Body of pancreas (tissue), 4 donors: ENCODE results near the gene RIMKLA. TPM values are rescaled to one million over a fixed set of nuclear protein-coding genes. Genes with fewer than 3 reads are reported as not detected.
A peak's percentile ranks its signal among the peaks of the same experiment; 100 is the strongest.

ENCODE experiments used
- ATAC-seq: fragments of 150-250 bp; one replicate; pipeline ENCODE4 v1.9.1; 2016
- DNase-seq, 4 donors: peaks; one replicate each; pipeline ENCODE4 v3.0.0-alpha.2; 2019
- H3K27ac ChIP-seq, 4 donors: fragments of 200-600 bp; sonication (generic); 1 replicate in 3 of 4; 2 replicates in 1 of 4; pipeline versions ENCODE4 v1.5.1 to v1.6.1; 2016 to 2019; ENCODE audit warnings: mild to moderate bottlenecking in 1 of 4, mixed read lengths in 1 of 4, moderate library complexity in 1 of 4
- H3K27me3 ChIP-seq, 2 donors: fragments of 200-600 bp; sonication (generic); one replicate each; pipeline ENCODE4 v1.6.0; 2016; ENCODE audit warnings: mild to moderate bottlenecking in 1 of 2
- H3K36me3 ChIP-seq, 2 donors: fragments of 200-600 bp; sonication (generic); replicated peaks in 1 of 2; 2 replicates each; pipeline ENCODE4 v1.5.1; 2016; ENCODE audit warnings: low read depth in 2 of 2; ENCODE audit not compliant: insufficient read depth in 1 of 2
- H3K4me1 ChIP-seq: fragments of 200-600 bp; sonication (generic); one replicate; pipeline ENCODE4 v1.6.0; 2016
- H3K4me3 ChIP-seq, 2 donors: fragments of 200-600 bp; sonication (generic); 1 replicate in 1 of 2; 2 replicates in 1 of 2; pipeline ENCODE4 v1.5.1; 2016 to 2019
- H3K9me3 ChIP-seq, 3 donors: fragments of 200-600 bp; sonication (generic); 1 replicate in 2 of 3; 2 replicates in 1 of 3; pipeline ENCODE4 v1.5.1; 2016
- POLR2A ChIP-seq, 3 donors: fragments of 450-650 bp; IDR thresholded peaks; one replicate each; pipeline ENCODE4 v1.6.1; 2016; ENCODE audit warnings: antibody characterized with exemption in 3 of 3, mild to moderate bottlenecking in 2 of 3
- WGBS, 2 donors: methylation state at CpG; one replicate each; pipeline ENCODE4 v1.1.5; 2017; 5-methylcytosine and 5-hydroxymethylcytosine counted together
- intact Hi-C: fragments of 100-400 bp; cut with DNase I; formaldehyde crosslinking; loops from one replicate; pipeline ENCODE4 v1.15.1; 2023
- total RNA-seq, 2 donors: library from RNA; depleted of rRNA; stranded (reverse); fragments of >200 nt; gene quantifications; one replicate each; pipeline ENCODE4 v1.1.0, GENCODE V29; 2016
- TF ChIP-seq, protein P1 (sequence below), 7 experiments: fragments of 450-650 bp in 4 of 7; fragments of 200-600 bp in 3 of 7; sonication (generic) in 3 of 7; IDR thresholded peaks; one replicate each; pipeline ENCODE4 v1.5.1; 2016 to 2019; ENCODE audit warnings: antibody characterized with exemption in 7 of 7

The RIMKLA gene
- total RNA-seq, 2 donors from 2014 or later, result 0.99 to 1.6 TPM

DNA sequence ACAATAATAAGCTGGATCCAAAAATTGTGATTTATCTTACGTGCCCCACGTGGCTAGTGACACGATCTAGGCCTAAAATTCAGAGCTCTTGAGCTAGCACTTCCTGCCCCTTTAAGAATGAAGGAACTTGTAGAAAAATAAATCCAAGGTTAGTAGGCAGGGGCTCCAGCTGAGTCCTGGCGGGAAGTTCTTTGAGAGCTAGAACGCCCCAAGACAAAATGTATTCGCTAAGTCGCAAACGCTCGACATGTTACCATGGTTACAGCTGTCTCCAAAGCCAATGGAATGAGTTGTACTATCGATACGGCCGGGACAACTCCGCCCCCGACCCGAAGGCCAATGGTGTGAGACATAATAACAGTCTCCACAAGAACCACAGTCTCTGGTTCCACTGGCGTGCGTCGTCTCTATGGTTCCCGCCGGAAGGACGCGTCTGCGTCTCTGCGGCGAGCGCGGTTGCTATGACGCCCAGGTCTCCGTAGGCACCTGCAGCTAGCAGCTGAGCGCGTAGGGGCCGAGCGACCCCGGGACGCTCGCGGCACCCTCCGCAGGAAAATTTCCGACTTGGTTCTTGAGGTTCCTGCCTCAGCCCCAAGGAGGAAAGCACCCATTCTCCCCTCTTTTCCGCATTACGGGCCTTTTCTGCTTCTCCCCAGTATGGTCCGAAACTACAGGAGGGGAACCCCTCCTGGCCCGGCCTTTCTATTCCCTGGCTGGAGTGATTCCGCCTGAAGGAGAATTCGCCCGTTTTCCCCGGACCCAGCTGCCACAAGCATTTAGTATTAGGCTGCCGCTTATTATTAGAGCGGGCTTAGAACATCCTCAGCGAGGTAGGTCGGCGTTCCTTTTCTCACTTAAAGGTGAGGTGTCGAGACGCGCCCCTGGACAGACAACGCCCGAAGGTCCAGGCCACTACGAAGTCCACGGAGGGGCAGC, 82.5 kb downstream of the RIMKLA start, which contains the start of gene CCDC30:
TSS of gene CCDC30 (plus strand) at position 459 of the 936 bp plus-strand sequence. CDS start 17,266 bp downstream, outside the sequence.
- Histone ChIP-seq H3K9me3 (no peaks in the 10 kb centered on the region), H3K4me1 (peaks cover 28% of the 10 kb centered on the region), H3K27ac (peak within 1 kb of the TSS in 3 of 4 donors; percentile 22 to 83 (median 81)), H3K4me3 (peak within 1 kb of the TSS in 1 of 2 donors; percentile 73), H3K36me3 (peaks cover 0 to 3% of the 10 kb centered on the region in 2 donors), H3K27me3 (no peaks in the 10 kb centered on the region)
- WGBS, 2 donors, result 1% methylated on average over 35 to 59 of the region's 59 CpGs
- DNase-seq, result peak; percentile 98 to 99 (median 98)
- ATAC-seq, result peak; percentile 100
- intact Hi-C loops, result no loop called here
- TF ChIP-seq, protein P1, sequence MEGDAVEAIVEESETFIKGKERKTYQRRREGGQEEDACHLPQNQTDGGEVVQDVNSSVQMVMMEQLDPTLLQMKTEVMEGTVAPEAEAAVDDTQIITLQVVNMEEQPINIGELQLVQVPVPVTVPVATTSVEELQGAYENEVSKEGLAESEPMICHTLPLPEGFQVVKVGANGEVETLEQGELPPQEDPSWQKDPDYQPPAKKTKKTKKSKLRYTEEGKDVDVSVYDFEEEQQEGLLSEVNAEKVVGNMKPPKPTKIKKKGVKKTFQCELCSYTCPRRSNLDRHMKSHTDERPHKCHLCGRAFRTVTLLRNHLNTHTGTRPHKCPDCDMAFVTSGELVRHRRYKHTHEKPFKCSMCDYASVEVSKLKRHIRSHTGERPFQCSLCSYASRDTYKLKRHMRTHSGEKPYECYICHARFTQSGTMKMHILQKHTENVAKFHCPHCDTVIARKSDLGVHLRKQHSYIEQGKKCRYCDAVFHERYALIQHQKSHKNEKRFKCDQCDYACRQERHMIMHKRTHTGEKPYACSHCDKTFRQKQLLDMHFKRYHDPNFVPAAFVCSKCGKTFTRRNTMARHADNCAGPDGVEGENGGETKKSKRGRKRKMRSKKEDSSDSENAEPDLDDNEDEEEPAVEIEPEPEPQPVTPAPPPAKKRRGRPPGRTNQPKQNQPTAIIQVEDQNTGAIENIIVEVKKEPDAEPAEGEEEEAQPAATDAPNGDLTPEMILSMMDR (IDR thresholded peaks at IDR 0.05), result no peak
- peak; percentile 17 to 68 (median 68) for TF ChIP-seq POLR2A (IDR thresholded peaks at IDR 0.05)

DNA sequence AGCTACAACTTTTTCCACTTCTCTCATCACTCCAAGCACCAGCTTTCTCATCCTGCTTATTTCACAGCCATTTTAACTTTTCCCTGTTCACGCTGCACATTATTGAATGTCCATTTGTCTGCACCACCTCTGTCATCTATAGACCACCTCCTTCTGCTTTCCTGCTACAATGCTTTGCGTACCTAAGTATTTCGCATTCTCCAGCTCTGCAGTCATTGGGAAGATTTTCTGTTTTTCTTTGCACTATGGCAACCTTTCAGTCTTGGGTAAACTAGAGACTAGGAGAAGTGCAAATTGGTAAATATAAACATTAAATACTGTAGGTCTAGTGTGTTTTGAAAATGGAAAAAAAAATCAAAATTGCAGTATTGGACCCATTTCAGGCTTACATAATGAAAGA, 83.3 kb downstream of the RIMKLA start:
- WGBS, 2 donors, result 24 to 31% methylated on average over 3 of the region's 3 CpGs
- Histone ChIP-seq H3K27me3 (no peaks in the 10 kb centered on the region), H3K4me1 (peaks cover 23% of the 10 kb centered on the region), H3K9me3 (no peaks in the 10 kb centered on the region), H3K4me3 (peak overlapping the region in 1 of 2 donors; percentile 73), H3K27ac (peak overlapping the region in 3 of 4 donors; percentile 22 to 83 (median 81)), H3K36me3 (peaks cover 0 to 3% of the 10 kb centered on the region in 2 donors)
- TF ChIP-seq POLR2A (IDR thresholded peaks at IDR 0.05), result no peak
- TF ChIP-seq, protein P1 (IDR thresholded peaks at IDR 0.05), result no peak
- no peak for ATAC-seq
- no peak for DNase-seq
- intact Hi-C loops, result no loop called here

DNA sequence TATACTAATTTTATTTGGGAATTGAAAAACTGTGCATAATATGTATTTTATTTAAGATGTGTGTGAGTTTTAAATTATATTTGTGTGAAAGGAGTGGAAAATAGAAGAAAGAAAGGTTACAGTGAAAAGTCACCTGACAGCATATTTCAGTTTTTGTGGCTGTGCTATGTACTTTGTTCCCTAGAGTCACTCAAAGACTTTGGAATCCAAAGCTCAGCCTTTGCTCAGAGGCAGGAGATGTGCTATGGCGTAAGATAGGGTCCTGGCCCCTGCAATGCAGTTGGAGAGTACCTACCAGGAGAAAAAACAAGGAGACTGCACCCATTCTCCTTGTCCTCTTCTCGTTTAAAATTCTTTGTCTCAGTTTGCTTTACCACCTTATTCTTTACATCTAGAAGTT, 85.4 kb downstream of the RIMKLA start:
- intact Hi-C loops, result no loop called here
- TF ChIP-seq, protein P1 (IDR thresholded peaks at IDR 0.05), result no peak
- TF ChIP-seq POLR2A (IDR thresholded peaks at IDR 0.05), result no peak
- ATAC-seq, result no peak
- Histone ChIP-seq H3K4me1 (peaks cover 23% of the 10 kb centered on the region), H3K36me3 (no peaks in the 10 kb centered on the region), H3K9me3 (no peaks in the 10 kb centered on the region), H3K4me3 (no peak overlapping the region), H3K27me3 (no peaks in the 10 kb centered on the region), H3K27ac (no peak overlapping the region)
- no peak for DNase-seq
- 71 to 75% methylated on average over 2 of the region's 2 CpGs for WGBS, 2 donors

DNA sequence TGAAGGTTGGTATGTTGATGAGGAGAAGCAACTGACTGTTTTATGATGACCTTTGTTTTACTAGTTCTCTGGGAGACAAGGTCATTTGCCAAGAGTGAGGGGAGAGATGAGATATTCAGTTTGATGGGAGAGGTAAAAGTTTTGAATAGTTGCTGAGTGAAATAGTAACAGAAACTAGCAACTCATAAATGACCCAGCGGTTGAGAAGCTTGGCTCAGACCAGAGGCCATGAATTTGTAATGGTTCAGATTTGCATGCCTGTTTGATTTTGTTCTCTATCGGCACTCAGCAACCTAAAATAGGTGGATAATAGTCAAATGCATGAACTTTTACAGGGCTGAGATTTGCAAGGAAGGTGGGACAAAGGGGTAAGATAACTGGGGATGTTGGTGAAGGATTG, 89.1 kb downstream of the RIMKLA start:
- H3K27me3 ChIP-seq, result no peaks in the 10 kb centered on the region
- ATAC-seq, result no peak
- H3K4me3 ChIP-seq, result no peak overlapping the region
- H3K4me1 ChIP-seq, result peaks cover 3% of the 10 kb centered on the region
- DNase-seq, result no peak
- no peak for TF ChIP-seq POLR2A (IDR thresholded peaks at IDR 0.05)
- TF ChIP-seq, protein P1 (IDR thresholded peaks at IDR 0.05), result no peak
- H3K27ac ChIP-seq, result no peak overlapping the region
- intact Hi-C loops, result no loop called here
- no peaks in the 10 kb centered on the region for H3K36me3 ChIP-seq
- H3K9me3 ChIP-seq, result no peaks in the 10 kb centered on the region
- WGBS, 2 donors, result 87 to 94% methylated on average over 2 of the region's 2 CpGs

Other genes starting within 250 kb of the RIMKLA start
- gene GUCA2B, start 227.4 kb upstream of the RIMKLA start, total RNA-seq, result not detected
- not detected for gene GUCA2A, start 216.0 kb upstream of the RIMKLA start, total RNA-seq
- 10 to 100 TPM; 25.2 to 50.4 TPM for gene FOXJ3, start 45.6 kb upstream of the RIMKLA start, total RNA-seq
- 1 to 10 TPM; 1.0 to 1.3 TPM for gene ZMYND12, start 75.2 kb downstream of the RIMKLA start, total RNA-seq
- 10 to 100 TPM; 25.9 to 27.4 TPM for gene PPCS, start 75.8 kb downstream of the RIMKLA start, total RNA-seq
- 1 to 10 TPM; 2.3 to 8.9 TPM for gene CCDC30, start 82.5 kb downstream of the RIMKLA start, total RNA-seq